Panc1 (cell line): ENCODE results near the gene UBE2Q1.

Experiments used
- CTCF ChIP-seq: fragments of 450-650 bp; IDR thresholded peaks from 2 replicates; pipeline ENCODE4 v1.5.1; 2017; ENCODE audit warnings: mild to moderate bottlenecking
- POLR2AphosphoS5 ChIP-seq: IDR thresholded peaks from 2 replicates; pipeline ENCODE4 v1.6.1; 2012; ENCODE audit warnings: mild to moderate bottlenecking, low read depth, low read length, moderate library complexity
- REST ChIP-seq, 2 experiments: IDR thresholded peaks; 2 replicates each; pipeline ENCODE4 v1.6.1; 2011 to 2012; ENCODE audit warnings: low read depth in 2 of 2, control low read depth in 1 of 2, low read length in 1 of 2, mild to moderate bottlenecking in 1 of 2, moderate library complexity in 1 of 2; ENCODE audit not compliant: insufficient read depth in 1 of 2
- SIN3A ChIP-seq: IDR thresholded peaks from 2 replicates; pipeline ENCODE4 v1.6.1; 2012; ENCODE audit warnings: low read depth, mild to moderate bottlenecking, low read length, moderate library complexity, borderline replicate concordance; ENCODE audit not compliant: insufficient read depth

- TF ChIP-seq REST (IDR thresholded peaks at IDR 0.05; ENCODE audit: insufficient read depth in 1 of 2, low read depth in 2 of 2, low read length in 1 of 2) (no peak), CTCF (no peak), SIN3A (no peak), POLR2AphosphoS5 (no peak)
These were observed 32.3 kb upstream of the UBE2Q1 start for GRCh38 chr1:154590756-154591155.
